Activated naive CD8-positive, alpha-beta T cell (primary cell): ENCODE results near the gene GLB1L.

Source experiments
- H3K27ac Mint-ChIP-seq: one replicate; pipeline ENCODE4 v1.8.0; 2021; ENCODE audit warnings: mixed read lengths
- H3K27me3 Mint-ChIP-seq: one replicate; pipeline ENCODE4 v1.8.0; 2021; ENCODE audit warnings: mixed read lengths
- H3K36me3 Mint-ChIP-seq: one replicate; pipeline ENCODE4 v1.8.0; 2021; ENCODE audit warnings: mixed read lengths
- H3K4me1 Mint-ChIP-seq: one replicate; pipeline ENCODE4 v1.8.0; 2021; ENCODE audit warnings: low read depth, mixed read lengths
- H3K4me3 Mint-ChIP-seq: one replicate; pipeline ENCODE4 v1.8.0; 2021; ENCODE audit warnings: mild to moderate bottlenecking, mixed read lengths
- H3K9me3 Mint-ChIP-seq: one replicate; pipeline ENCODE4 v1.8.0; 2021; ENCODE audit warnings: low read depth, mixed read lengths

GLB1L gene

GRCh38 chr2:219228041-219228910 is 17.0 kb downstream of the GLB1L start:
- H3K36me3 Mint-ChIP-seq = peaks cover 6% of the 10 kb centered on the region
- H3K27me3 Mint-ChIP-seq = no peaks in the 10 kb centered on the region
- H3K4me3 Mint-ChIP-seq = peak overlapping the region; percentile 85
- H3K27ac Mint-ChIP-seq = peak overlapping the region; percentile 50
- H3K4me1 Mint-ChIP-seq = peaks cover 50% of the 10 kb centered on the region
- H3K9me3 Mint-ChIP-seq = no peaks in the 10 kb centered on the region

- Mint-ChIP-seq H3K9me3 (no peaks in the 10 kb centered on the region), H3K4me3 (no peak overlapping the region), H3K4me1 (peaks cover 26% of the 10 kb centered on the region), H3K36me3 (peaks cover 11% of the 10 kb centered on the region), H3K27me3 (no peaks in the 10 kb centered on the region), H3K27ac (no peak overlapping the region)
These were observed 19.9 kb downstream of the GLB1L start for GRCh38 chr2:219225350-219225749.

DNA sequence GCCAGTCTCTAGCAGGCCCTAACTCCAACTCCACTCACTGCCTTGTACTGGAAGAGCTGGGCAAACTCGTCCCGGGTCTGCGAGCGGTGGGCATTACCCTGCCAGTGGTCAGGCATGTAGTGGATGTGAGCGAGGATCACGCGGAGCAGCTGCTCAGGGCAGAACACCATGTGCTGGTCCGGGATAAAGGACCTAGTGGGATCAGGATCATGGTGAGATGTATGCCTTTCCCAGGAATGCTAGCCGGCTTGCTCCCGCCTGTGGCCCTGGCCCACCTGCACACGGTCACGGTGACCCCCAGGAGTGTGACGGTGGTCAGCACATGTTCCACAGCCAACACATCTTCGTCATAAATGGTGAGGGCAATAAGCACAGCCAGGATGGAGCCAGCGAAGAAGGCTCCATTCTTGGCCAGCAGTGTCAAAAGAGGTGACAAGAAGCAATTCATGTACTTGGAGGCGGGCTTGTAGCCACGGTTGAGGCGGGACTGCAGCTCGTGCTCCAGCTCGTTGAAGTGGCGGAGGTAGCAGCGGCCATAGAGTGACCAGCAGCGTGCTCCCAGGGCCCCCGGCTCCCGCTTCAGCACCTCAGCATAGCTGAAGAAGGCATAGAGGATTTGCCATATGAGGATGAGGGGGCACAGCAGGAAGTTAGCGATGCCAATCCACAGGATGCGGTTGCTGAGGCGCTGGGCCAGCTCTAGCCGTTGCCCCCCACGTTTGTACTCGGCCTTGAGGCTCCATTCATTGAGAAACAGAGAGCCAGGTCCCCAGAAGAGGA is 21.2 kb downstream of the GLB1L start:
- Mint-ChIP-seq H3K27me3 (no peaks in the 10 kb centered on the region), H3K36me3 (peaks cover 11% of the 10 kb centered on the region), H3K4me3 (no peak overlapping the region), H3K9me3 (no peaks in the 10 kb centered on the region), H3K4me1 (peaks cover 30% of the 10 kb centered on the region), H3K27ac (no peak overlapping the region)

- H3K36me3 Mint-ChIP-seq = peaks cover 11% of the 10 kb centered on the region
- no peaks in the 10 kb centered on the region for H3K9me3 Mint-ChIP-seq
- no peak overlapping the region for H3K4me3 Mint-ChIP-seq
- no peaks in the 10 kb centered on the region for H3K27me3 Mint-ChIP-seq
- peaks cover 23% of the 10 kb centered on the region for H3K4me1 Mint-ChIP-seq
- no peak overlapping the region for H3K27ac Mint-ChIP-seq
These were observed 23.2 kb downstream of the GLB1L start for GRCh38 chr2:219221957-219222518.

DNA sequence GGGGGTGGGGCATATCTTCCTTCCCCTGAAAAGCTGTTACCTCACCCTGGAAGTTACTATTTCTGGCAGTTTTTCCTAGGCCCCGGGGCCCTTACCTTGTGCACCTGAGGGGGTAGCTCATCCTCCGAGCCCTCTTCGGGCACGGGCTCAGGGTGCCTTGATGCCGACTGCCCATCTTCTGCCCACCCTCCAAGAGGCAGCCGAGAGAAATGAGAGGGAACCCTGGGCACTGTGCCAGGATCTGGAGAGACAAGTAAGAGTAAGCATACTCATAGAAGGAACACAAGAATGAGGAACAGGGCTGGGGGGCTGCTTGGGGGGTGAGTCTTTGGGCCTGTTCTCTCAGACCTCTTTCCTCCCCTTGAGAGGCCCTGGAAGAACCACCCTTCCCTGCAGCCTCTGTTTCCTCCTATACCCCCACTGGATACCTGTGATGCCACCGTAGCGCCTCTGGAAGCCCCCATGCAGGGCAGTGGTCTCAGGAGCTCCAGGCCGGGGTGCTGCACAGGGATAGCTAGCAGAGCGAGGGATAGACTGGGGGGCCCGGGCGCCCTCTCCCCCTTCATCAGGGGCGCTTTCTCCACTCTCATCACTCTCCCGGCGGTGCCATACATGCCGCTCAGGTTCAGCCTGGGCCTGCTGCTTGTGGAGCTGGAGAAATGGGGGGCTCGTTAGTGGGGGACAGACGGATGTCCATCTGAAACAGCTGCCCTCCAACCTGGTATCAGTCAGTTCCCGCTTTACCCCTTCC is 24.4 kb downstream of the GLB1L start:
- Mint-ChIP-seq H3K36me3 (peaks cover 6% of the 10 kb centered on the region), H3K4me1 (peaks cover 20% of the 10 kb centered on the region), H3K4me3 (no peak overlapping the region), H3K9me3 (no peaks in the 10 kb centered on the region), H3K27me3 (no peaks in the 10 kb centered on the region), H3K27ac (no peak overlapping the region)

GRCh38 chr2:219219784-219220532 is 25.3 kb downstream of the GLB1L start:
- Mint-ChIP-seq H3K27ac (no peak overlapping the region), H3K4me1 (peaks cover 20% of the 10 kb centered on the region), H3K9me3 (no peaks in the 10 kb centered on the region), H3K4me3 (peak overlapping the region; percentile 7), H3K27me3 (no peaks in the 10 kb centered on the region), H3K36me3 (peaks cover 6% of the 10 kb centered on the region)

- Mint-ChIP-seq H3K9me3 (no peaks in the 10 kb centered on the region), H3K27ac (peak within 1 kb of the TSS; percentile 81), H3K4me3 (peak within 1 kb of the TSS; percentile 88), H3K36me3 (peaks cover 7% of the 10 kb centered on the region), H3K27me3 (no peaks in the 10 kb centered on the region), H3K4me1 (peaks cover 20% of the 10 kb centered on the region)
These were observed 26.2 kb downstream of the GLB1L start, which contains the start of gene ABCB6 for GRCh38 chr2:219218732-219219701. Gene ABCB6 (minus strand): TSS chr2:219218958. CDS start chr2:219218673, 285 bp downstream.

DNA sequence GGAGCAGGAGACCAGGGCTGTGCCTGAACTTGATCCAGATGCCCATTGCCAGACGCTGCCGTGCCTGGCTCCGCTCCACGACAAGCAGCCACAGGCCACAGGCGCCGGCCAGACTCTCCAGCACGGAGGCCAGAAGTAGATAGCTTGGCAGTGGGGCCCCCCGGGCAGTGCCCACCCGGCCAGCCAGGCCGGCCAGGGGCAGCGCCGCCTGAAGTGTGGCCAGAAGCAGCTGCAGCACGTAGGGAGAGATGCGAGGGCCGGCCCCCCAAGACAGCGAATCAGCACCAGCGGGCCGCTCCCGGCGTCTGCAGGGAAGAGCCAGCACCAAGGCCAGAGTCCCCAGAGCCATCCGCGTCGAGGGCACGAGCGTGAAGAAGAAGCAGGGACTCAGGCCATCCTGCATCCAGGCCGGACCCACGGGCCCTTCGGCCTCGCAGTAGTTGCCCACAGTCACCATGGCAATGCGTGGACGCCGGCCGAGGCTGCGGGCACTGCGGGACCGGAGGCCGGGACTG is 27.0 kb downstream of the GLB1L start:
- Mint-ChIP-seq H3K4me1 (peaks cover 20% of the 10 kb centered on the region), H3K36me3 (peaks cover 7% of the 10 kb centered on the region), H3K9me3 (no peaks in the 10 kb centered on the region), H3K27ac (peak overlapping the region; percentile 81), H3K4me3 (peak overlapping the region; percentile 88), H3K27me3 (no peaks in the 10 kb centered on the region)

DNA sequence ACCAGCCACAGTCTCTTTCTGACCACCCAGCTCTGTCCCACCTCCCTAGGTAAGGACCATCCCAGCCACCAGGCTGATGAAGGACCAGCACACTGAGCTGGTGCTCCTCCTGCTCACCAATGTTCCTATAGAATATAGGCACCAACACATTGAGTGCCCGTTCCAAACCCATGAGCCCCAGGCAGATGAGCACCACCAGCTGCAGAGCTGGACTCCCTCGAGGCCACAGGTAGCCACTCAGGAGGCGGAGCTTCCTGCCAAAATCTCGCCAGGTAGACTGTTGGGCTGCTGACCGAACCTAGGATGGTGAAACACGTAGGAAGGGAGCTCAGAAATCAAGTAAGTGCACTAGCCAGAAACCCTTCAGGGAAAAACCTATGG is 28.7 kb downstream of the GLB1L start:
- Mint-ChIP-seq H3K4me3 (peak overlapping the region; percentile 72), H3K27me3 (no peaks in the 10 kb centered on the region), H3K36me3 (peaks cover 5% of the 10 kb centered on the region), H3K4me1 (peaks cover 20% of the 10 kb centered on the region), H3K9me3 (no peaks in the 10 kb centered on the region), H3K27ac (no peak overlapping the region)

DNA sequence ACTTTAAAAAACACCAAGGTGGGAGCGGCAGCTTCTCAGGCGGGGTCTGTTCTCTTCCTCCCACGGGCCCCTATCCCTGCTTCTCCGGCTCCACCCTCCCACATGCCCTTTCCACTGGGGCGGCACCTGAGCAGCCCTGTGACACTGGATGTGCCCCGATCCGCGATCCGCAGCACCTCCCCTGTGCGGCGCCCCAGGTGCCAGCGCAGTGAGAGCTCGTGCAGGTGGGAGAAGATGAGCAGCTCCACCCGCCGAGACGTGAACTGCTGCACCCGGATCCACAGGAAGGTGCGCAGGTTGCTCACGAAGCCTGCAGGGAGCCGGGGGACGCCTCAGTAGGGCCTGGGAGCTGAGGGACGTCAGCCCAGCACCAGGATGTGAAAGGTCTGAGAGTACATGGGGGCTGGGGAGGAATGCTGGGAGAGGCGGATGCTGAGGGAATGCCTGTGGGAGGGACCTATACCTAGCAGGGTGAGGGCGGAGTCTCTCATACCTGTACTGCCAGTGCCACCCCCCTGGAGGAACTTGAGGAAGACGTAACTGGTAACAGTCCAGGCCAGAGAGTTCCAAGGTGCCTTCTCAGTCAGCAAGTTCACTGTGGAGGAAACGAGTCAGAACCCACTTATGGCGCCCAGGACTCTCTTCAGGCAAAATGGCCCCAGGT is 29.2 kb downstream of the GLB1L start:
- no peak overlapping the region for H3K27ac Mint-ChIP-seq
- H3K9me3 Mint-ChIP-seq = no peaks in the 10 kb centered on the region
- no peak overlapping the region for H3K4me3 Mint-ChIP-seq
- no peaks in the 10 kb centered on the region for H3K27me3 Mint-ChIP-seq
- H3K4me1 Mint-ChIP-seq = peaks cover 25% of the 10 kb centered on the region
- H3K36me3 Mint-ChIP-seq = peaks cover 2% of the 10 kb centered on the region

DNA sequence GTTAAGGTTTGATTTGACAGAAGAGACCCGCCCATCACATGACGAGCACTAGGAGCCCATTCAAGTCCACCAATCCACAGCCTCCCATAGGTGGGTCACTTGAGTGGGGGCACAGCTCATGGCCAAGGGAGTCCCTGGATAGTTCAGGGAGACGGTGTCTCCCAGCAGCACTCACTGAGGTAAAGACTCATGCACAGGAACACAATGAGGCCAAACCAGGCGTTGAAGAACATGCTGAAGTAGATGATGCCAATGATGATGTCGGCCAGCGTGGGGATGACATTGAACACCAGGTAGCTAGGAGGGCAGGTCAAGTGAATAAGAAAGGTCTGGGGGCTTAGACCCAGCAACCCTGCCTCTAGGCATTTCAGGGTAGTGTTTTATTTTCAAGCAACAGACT is 30.5 kb downstream of the GLB1L start:
- Mint-ChIP-seq H3K27ac (no peak overlapping the region), H3K27me3 (no peaks in the 10 kb centered on the region), H3K4me1 (peaks cover 34% of the 10 kb centered on the region), H3K36me3 (peaks cover 2% of the 10 kb centered on the region), H3K9me3 (no peaks in the 10 kb centered on the region), H3K4me3 (no peak overlapping the region)

- H3K36me3 Mint-ChIP-seq = peaks cover 4% of the 10 kb centered on the region
- H3K27ac Mint-ChIP-seq = no peak overlapping the region
- H3K27me3 Mint-ChIP-seq = no peaks in the 10 kb centered on the region
- H3K4me1 Mint-ChIP-seq = peaks cover 34% of the 10 kb centered on the region
- H3K4me3 Mint-ChIP-seq = no peak overlapping the region
- H3K9me3 Mint-ChIP-seq = no peaks in the 10 kb centered on the region
These were observed 31.1 kb downstream of the GLB1L start for GRCh38 chr2:219214141-219214540.
